Activated T-helper 1 cell treated with anti-CD3 and anti-CD28 coated beads, Interleukin-12 subunit alpha, Interleukin-12 subunit beta, Interleukin-2, Interleukin-4 antibody, amounts not matched to agents 30 ng/mL and 10 ng/mL and 1 ng/mL, durations not matched to agents 14 hours and 24 hours and 36 hours (primary cell): ENCODE results near the gene METTL22. TPM values are rescaled to one million over a fixed set of nuclear protein-coding genes. Genes with fewer than 3 reads are reported as not detected.

Source experiments
- DNase-seq: peaks from one replicate; pipeline ENCODE4 v3.0.0; 2021; ENCODE audit warnings: low spot score
- H3K27ac Mint-ChIP-seq: one replicate; pipeline ENCODE4 v1.8.0; 2021; ENCODE audit warnings: mild to moderate bottlenecking, mixed read lengths
- H3K27me3 Mint-ChIP-seq: one replicate; pipeline ENCODE4 v1.8.0; 2022; ENCODE audit warnings: mild to moderate bottlenecking, moderate library complexity, mixed read lengths; ENCODE audit not compliant: insufficient read depth
- H3K36me3 Mint-ChIP-seq: one replicate; pipeline ENCODE4 v1.8.0; 2021; ENCODE audit warnings: low read depth, mixed read lengths
- H3K4me1 Mint-ChIP-seq: one replicate; pipeline ENCODE4 v1.8.0; 2021; ENCODE audit warnings: low read depth, mixed read lengths
- H3K4me3 Mint-ChIP-seq: one replicate; pipeline ENCODE4 v1.8.0; 2021; ENCODE audit warnings: mild to moderate bottlenecking, moderate library complexity, mixed read lengths
- H3K9me3 Mint-ChIP-seq: one replicate; pipeline ENCODE4 v1.8.0; 2021; ENCODE audit warnings: mixed read lengths
- intact Hi-C: fragments of 100-400 bp; cut with micrococcal nuclease; formaldehyde crosslinking; loops from one replicate; pipeline ENCODE4 v1.15.1; 2024
- total RNA-seq: library from RNA; stranded (reverse); gene quantifications from 2 replicates; pipeline ENCODE4 v1.2.3, GENCODE V29; 2022

METTL22 gene
- total RNA-seq, 1 donor from 2014 or later, result 32.0 TPM

DNA sequence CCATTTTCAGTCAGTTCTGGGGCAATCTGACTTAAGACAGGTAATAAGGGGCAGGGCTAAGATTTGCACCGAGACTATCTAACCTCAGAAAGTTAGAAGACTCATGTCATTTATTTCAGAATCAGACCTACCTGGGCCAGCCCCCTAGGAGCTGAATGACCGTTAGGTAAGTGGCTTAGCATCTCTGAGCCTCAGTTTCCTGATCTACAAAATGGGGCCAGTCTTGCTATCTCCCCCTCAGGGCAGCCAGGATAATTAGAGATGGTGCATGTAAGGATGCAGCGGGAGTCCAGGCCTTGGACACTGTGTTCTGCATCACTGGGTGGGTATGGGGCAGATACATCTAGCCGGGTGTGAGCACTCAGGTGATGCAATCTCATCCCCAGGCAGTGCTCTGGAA is 10.4 kb upstream of the METTL22 start:
- Mint-ChIP-seq H3K9me3 (no peaks in the 10 kb centered on the region), H3K4me3 (no peak overlapping the region), H3K27ac (no peak overlapping the region), H3K36me3 (no peaks in the 10 kb centered on the region), H3K27me3 (peaks cover 2% of the 10 kb centered on the region), H3K4me1 (no peaks in the 10 kb centered on the region)
- DNase-seq, result no peak
- intact Hi-C loops, result no loop called here

DNA sequence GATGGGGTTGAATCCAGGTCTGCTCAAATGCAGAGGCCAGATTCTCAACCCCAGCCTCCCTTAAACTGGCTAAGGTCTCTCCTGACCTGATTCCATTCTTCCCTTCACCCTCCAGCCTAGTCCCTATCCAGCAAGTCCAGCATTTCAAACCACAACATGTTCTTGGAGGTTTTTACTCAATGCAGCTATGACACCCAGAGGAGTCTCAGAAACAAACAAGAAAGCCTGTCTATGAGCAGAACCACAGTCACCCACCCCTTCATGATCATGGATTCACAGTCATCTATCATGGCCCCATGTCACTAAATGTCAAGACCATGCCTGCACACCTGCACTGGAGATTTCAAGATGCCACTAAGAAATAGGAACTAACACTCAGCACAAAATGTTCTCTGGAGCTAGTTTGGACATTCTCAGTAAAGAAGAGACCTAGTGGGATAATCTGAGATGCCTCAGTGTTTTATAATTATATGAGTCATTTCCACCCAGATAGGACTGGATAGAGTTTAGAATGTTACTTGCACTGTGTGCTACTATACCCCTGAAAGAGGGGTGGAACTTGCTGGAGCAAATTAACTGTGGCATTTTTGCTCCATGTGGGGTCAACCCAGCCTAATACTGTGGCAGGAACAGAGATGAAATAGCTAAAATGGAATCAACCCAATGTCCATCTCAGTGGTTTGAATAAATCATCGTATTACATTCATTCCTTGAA is 9.5 kb upstream of the METTL22 start:
- Mint-ChIP-seq H3K27ac (no peak overlapping the region), H3K4me3 (no peak overlapping the region), H3K4me1 (no peaks in the 10 kb centered on the region), H3K27me3 (peaks cover 2% of the 10 kb centered on the region), H3K9me3 (no peaks in the 10 kb centered on the region), H3K36me3 (no peaks in the 10 kb centered on the region)
- DNase-seq, result no peak
- intact Hi-C loops, result no loop called here

DNA sequence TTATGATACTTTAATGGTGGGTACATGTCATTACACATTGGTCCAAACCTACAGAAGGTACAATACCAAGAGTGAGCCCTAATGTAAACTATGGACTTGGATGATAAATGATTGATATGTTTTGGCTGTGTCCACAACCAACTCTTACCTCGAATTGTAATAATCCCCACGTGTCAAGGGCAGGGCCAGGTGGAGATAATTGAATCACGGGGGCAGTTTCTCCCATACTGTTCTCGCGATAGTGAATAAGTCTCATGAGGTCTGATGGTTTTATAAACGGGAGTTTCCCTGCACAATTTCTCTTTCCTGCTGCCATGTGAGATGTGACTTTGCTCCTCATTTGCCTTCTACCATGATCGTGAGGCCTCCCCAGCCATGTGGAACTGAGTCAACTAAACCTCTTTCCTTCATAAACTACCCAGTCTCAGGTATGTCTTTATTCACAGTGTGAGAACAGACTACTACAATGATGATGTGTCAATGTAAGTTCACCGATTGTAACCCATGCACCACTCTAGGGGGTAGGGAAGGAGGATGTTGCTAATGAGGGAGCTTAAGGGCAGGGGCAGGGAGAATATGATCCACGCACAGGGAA is 7.0 kb upstream of the METTL22 start:
- Mint-ChIP-seq H3K36me3 (no peaks in the 10 kb centered on the region), H3K4me1 (no peaks in the 10 kb centered on the region), H3K27ac (no peak overlapping the region), H3K4me3 (no peak overlapping the region), H3K27me3 (peaks cover 5% of the 10 kb centered on the region), H3K9me3 (no peaks in the 10 kb centered on the region)
- DNase-seq, result no peak
- intact Hi-C loops, result no loop called here

DNA sequence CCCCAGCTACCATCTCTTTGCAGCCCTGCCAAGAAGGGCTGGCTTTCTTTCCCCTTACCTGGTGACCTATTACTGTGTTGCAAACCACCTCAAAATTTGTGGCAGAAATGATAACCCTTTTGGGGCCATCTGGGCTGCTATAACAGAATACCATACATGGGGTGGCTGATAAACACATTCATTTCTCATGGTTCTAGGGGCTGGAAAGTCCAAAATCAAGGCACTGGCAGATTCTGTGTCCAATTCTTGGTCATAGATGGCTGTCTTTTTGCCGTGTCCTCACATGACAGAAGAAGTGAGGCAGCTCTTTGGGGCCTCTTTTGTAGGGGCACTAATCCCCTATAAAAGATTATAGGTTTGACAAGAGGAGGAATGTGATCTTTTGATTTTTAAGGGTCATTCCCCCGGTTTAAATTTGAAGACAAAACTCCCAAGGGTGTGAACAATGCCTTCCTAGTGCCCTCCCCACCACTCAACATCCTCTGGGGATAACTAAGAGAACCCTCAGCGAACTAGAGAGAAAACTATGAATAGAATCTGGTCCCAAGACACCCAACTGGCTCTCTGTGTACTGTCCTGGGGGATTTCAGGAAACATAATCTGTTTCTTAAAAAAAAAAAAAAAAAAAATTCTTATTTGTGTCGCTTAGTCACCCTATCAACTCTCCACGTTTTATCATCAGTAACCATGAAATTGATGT is 1.7 kb upstream of the METTL22 start:
- H3K4me1 Mint-ChIP-seq, result peaks cover 12% of the 10 kb centered on the region
- intact Hi-C loops, result loop anchor here (2.0 to 5.0 kb wide), 3 partner anchors 249 to 507 kb away; partner anchors contain the start of genes CARHSP1 and HAPSTR1
- no peak overlapping the region for H3K4me3 Mint-ChIP-seq
- H3K9me3 Mint-ChIP-seq, result no peaks in the 10 kb centered on the region
- no peaks in the 10 kb centered on the region for H3K36me3 Mint-ChIP-seq
- peaks cover 8% of the 10 kb centered on the region for H3K27me3 Mint-ChIP-seq
- H3K27ac Mint-ChIP-seq, result no peak overlapping the region
- DNase-seq, result no peak

DNA sequence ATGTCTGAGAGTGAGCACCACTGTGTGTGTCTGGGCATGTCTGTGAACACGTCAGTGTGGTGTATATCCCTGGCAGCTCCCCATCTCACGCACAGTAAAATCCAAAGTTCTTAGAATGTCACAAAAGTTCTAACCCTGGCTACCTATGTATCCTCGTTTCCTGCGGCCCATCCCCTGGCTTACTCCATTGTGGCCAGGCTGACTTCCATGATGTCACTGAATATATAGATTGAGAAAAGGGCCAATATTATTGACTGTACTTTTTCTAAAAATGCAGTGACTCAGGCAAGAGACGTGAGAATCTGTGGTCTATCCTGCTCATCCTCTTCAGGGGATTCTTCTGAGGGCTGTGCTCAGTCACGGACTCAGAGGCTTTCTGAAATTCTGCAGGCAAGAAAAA is 963 bp upstream of the METTL22 start:
- peak overlapping the region; percentile 99 for H3K4me3 Mint-ChIP-seq
- peaks cover 3% of the 10 kb centered on the region for H3K36me3 Mint-ChIP-seq
- H3K9me3 Mint-ChIP-seq, result no peaks in the 10 kb centered on the region
- DNase-seq, result no peak
- H3K27me3 Mint-ChIP-seq, result peaks cover 8% of the 10 kb centered on the region
- no peak overlapping the region for H3K27ac Mint-ChIP-seq
- H3K4me1 Mint-ChIP-seq, result peaks cover 12% of the 10 kb centered on the region
- intact Hi-C loops, result loop anchor here (2.0 to 5.0 kb wide), 3 partner anchors 248 to 507 kb away; partner anchors contain the start of genes CARHSP1 and HAPSTR1

DNA sequence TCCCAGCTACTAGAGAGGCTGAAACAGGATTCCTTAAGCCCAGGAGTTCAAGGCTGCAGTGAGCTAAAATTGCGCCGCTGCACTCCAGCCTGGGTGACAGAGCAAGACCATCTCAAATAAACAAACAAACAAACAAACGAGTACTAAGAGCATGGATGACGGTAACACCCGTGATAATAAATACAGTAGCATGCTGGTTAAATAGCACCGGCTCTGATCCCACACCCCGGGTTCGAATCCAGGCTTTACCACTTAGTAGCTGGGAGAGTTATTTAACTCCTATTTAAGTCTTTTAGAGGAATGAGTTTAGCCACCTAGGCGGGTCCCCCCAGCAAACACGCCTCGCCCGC is 301 bp upstream of the METTL22 start:
- Mint-ChIP-seq H3K36me3 (peaks cover 9% of the 10 kb centered on the region), H3K4me3 (peak overlapping the region; percentile 99), H3K9me3 (no peaks in the 10 kb centered on the region), H3K27me3 (peaks cover 8% of the 10 kb centered on the region), H3K27ac (peak overlapping the region; percentile 74), H3K4me1 (peaks cover 12% of the 10 kb centered on the region)
- no peak for DNase-seq
- intact Hi-C loops, result loop anchor here (1.0 to 5.0 kb wide), 6 partner anchors 52 to 506 kb away; partner anchors contain the start of genes ABAT, CARHSP1, HAPSTR1 and PMM2

DNA sequence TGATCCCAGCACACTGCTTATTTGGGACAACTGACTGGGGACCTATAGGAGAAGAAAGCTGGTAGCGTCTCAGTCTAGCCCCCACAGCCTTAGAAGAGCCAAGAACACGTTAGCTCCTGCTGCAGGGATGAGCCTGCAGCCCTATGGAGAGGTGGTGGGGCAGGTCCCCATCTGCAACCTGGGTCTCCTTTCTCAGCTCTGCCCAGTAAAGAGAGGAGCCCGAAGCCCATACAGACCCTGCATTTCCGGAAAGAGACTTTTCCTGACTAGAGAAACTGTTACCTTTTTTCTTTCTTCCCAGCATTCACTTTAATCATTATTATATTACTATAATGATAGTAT is 788 bp downstream of the METTL22 start:
- intact Hi-C loops, result loop anchor here (5.0 kb wide), 2 partner anchors 470 to 505 kb away; partner anchors contain the start of gene HAPSTR1
- Mint-ChIP-seq H3K27ac (peak overlapping the region; percentile 87), H3K4me1 (peaks cover 17% of the 10 kb centered on the region), H3K9me3 (no peaks in the 10 kb centered on the region), H3K27me3 (peaks cover 8% of the 10 kb centered on the region), H3K36me3 (peaks cover 14% of the 10 kb centered on the region), H3K4me3 (peak overlapping the region; percentile 99)
- no peak for DNase-seq

DNA sequence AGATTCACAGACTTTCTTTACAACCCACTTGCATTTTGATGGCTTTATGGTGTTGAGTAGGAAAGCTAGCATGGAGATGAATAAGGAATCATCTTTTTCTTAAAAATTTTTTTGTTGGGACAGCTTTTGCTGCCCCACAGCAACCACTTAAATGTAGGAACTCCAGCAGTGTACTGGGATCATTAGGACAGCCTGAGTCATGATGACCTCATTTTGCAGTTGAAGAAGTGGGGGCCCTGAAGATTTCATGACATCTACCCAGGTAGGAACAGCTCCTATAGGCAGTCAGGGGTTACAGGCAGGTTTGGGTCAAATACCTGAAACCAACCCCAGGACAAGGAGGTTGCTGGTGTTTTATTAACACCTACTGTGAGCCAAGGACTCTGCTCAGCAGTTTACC is 2.1 kb downstream of the METTL22 start:
- no peak for DNase-seq
- H3K4me3 Mint-ChIP-seq, result peak overlapping the region; percentile 51
- no peaks in the 10 kb centered on the region for H3K9me3 Mint-ChIP-seq
- intact Hi-C loops, result loop anchor here (5.0 kb wide), 2 partner anchors 469 to 504 kb away; partner anchors contain the start of gene HAPSTR1
- peaks cover 4% of the 10 kb centered on the region for H3K27me3 Mint-ChIP-seq
- peaks cover 28% of the 10 kb centered on the region for H3K36me3 Mint-ChIP-seq
- no peak overlapping the region for H3K27ac Mint-ChIP-seq
- peaks cover 25% of the 10 kb centered on the region for H3K4me1 Mint-ChIP-seq

DNA sequence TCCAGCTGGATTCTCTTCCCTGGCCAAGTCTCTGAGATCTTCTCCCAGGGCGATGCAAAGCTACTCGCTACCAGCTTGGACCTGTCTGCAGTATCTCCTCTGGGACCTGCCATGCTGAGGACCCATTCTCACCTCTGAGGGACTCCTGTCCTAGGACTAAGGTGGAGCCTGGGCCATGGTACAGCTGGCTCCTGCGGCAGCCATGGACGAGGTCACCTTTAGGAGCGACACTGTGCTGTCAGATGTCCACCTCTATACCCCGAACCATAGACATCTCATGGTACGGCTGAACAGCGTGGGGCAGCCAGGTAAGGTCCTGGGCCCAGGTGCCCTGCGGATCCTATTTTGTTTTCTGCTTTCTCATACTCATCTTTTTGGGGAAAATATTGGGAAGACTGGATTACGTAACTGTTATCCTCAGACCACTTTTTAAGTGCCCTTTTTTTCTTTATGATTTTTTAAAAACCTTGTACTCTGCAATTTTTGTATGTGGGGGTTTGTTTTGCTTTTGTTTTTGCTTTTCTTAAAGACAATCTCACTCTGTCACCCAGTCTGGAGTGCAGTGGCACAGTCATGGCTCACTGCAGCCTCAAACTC is 4.1 kb downstream of the METTL22 start:
- Mint-ChIP-seq H3K36me3 (peaks cover 36% of the 10 kb centered on the region), H3K27ac (no peak overlapping the region), H3K4me3 (no peak overlapping the region), H3K9me3 (no peaks in the 10 kb centered on the region), H3K27me3 (no peaks in the 10 kb centered on the region), H3K4me1 (peaks cover 25% of the 10 kb centered on the region)
- DNase-seq, result no peak
- intact Hi-C loops, result no loop called here

DNA sequence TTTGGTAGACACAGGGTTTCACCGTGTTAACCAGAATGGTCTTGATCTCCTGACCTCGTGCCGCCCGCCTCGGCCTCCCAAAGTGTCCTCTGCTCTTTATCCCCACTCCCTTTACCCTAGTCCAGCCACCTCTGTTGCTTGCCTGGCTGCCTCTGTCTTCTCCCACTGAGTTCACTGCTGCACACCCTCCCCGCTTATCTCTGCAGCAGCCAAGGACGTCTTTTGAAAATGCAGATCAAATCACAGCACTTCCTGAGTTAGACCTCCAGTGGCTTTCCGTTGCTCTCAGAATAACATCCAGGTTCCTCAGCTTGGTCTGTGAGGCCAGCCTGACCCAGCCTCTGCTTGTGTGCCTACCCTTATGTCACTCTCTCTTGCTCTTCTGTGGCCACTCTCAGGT is 5.4 kb downstream of the METTL22 start:
- Mint-ChIP-seq H3K4me3 (no peak overlapping the region), H3K4me1 (peaks cover 24% of the 10 kb centered on the region), H3K27ac (no peak overlapping the region), H3K9me3 (no peaks in the 10 kb centered on the region), H3K36me3 (peaks cover 47% of the 10 kb centered on the region), H3K27me3 (no peaks in the 10 kb centered on the region)
- DNase-seq, result no peak
- intact Hi-C loops, result no loop called here

DNA sequence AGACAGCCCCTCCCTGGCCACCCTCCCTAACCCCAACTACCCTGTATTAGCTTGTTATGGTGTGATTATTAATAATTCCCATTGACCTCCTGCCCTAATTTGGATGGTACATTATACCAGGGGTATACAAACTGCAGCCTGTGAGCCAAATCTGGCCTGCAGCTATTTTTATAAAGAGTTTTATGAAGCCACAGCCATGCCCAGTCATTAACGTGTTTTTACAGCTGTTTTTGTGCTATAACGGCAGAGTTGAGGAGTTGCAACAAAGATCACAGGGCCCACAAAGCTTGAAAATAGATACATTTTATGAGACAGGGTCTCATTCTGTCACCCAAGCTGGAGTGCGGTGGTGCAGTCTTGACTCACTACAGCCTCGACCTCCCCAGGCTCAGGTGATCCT is 6.0 kb downstream of the METTL22 start:
- no peak for DNase-seq
- intact Hi-C loops, result no loop called here

DNA sequence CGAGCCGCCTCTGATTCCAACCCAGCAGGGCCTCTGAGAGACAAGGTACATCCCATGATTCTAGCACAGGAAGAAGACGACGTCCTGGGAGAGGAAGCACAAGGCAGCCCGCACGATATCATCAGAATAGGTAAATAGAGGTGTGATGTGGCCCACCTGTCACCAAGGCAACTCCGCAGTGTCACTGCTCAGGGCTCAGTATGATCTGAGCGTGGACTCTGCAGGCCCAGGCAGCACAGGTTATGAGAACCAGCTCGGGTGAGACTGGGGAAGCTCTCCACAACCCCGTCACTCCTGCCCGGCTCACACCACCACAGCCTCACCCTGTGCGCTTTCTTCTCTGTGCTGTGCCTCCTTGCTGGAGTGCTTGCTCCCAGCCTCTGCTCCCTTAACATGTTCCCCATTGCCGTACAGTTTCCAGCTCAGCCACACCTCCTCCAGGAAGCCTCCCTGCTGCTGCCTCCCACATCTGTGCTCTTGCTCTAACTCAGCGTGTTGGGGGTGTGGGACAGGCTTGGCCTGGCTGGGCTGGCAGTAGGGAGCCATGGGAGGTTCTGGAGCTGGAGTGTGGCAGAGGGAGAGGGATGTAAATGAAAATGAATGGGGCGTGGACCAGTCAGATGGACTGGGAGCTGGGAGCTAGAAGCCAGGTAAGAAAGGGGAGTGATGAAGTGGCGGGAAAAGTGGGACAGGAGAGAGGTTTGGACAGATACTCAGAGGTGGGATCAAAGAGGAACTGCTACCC is 7.7 kb downstream of the METTL22 start:
- H3K4me1 Mint-ChIP-seq, result peaks cover 13% of the 10 kb centered on the region
- no peak overlapping the region for H3K27ac Mint-ChIP-seq
- no peak for DNase-seq
- no peak overlapping the region for H3K4me3 Mint-ChIP-seq
- intact Hi-C loops, result no loop called here
- H3K36me3 Mint-ChIP-seq, result peaks cover 64% of the 10 kb centered on the region
- H3K9me3 Mint-ChIP-seq, result no peaks in the 10 kb centered on the region
- H3K27me3 Mint-ChIP-seq, result no peaks in the 10 kb centered on the region

More for the DNA sequence above, 6.0 kb downstream of the METTL22 start:
- Mint-ChIP-seq H3K4me3 (no peak overlapping the region), H3K27ac (no peak overlapping the region), H3K27me3 (no peaks in the 10 kb centered on the region), H3K9me3 (no peaks in the 10 kb centered on the region), H3K4me1 (peaks cover 19% of the 10 kb centered on the region), H3K36me3 (peaks cover 50% of the 10 kb centered on the region)
